OCI-LY1 (cell line): ENCODE data around the gene MRPL41.

ENCODE experiments used
- CTCF ChIP-seq: fragments of 200-600 bp; sonication (generic), shearing (Covaris generic); IDR thresholded peaks from 2 replicates; pipeline ENCODE4 v1.5.1; 2017; ENCODE audit warnings: mild to moderate bottlenecking, antibody characterized with exemption, low read length, moderate library complexity, mixed read lengths
- EZH2 ChIP-seq: fragments of 200-600 bp; sonication (generic), shearing (Covaris generic); IDR thresholded peaks from 2 replicates; pipeline ENCODE4 v1.8.0; 2017; ENCODE audit warnings: borderline replicate concordance, mixed run types, mild to moderate bottlenecking, antibody characterized with exemption, low read length, moderate library complexity, mixed read lengths

GRCh38 chr9:137575364-137575715, 23.7 kb downstream of the MRPL41 start:
- TF ChIP-seq CTCF = no peak
- TF ChIP-seq EZH2 = no peak
